ENCODE results near the gene RGP1. TPM values are rescaled to one million over a fixed set of nuclear protein-coding genes. Genes with fewer than 3 reads are reported as not detected.

The RGP1 gene
- total RNA-seq, 6 experiments from 2014 or later: 9.5 to 13.0 (median 11.4) TPM

DNA sequence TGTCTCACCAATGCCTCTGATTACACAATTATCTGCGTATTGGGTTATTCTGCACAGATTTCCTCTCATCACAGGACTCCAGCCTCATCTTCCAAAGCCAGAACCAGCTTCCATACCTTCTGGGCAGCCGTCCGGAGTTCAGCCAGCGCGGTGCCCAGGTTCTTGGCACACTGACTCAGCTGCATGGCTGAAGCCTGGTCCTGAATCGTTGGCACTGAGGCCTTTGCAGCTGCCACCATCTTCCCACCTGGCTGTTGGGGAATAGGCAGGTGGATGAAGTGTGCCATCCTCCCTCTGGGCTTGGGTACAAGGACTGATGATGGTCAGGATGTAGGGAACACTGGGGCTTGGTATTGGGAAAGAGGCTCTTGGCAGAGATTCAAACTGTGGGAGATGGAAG lies 35.0 kb upstream of the RGP1 start:
- H3K4me3 ChIP-seq: no peak overlapping the region
- intact Hi-C loops (cut with DNase I): no loop called here
- H3K4me1 ChIP-seq: no peaks in the 10 kb centered on the region
- ATAC-seq (peak in 3 of 4 donors; percentile 24 to 57 (median 41)), DNase-seq (no peak)
- H3K36me3 ChIP-seq: peaks cover 51 to 98% (median 73%) of the 10 kb centered on the region in 4 donors
- TF ChIP-seq POLR2A (IDR thresholded peaks at IDR 0.05): no peak
- TF ChIP-seq, protein P1, sequence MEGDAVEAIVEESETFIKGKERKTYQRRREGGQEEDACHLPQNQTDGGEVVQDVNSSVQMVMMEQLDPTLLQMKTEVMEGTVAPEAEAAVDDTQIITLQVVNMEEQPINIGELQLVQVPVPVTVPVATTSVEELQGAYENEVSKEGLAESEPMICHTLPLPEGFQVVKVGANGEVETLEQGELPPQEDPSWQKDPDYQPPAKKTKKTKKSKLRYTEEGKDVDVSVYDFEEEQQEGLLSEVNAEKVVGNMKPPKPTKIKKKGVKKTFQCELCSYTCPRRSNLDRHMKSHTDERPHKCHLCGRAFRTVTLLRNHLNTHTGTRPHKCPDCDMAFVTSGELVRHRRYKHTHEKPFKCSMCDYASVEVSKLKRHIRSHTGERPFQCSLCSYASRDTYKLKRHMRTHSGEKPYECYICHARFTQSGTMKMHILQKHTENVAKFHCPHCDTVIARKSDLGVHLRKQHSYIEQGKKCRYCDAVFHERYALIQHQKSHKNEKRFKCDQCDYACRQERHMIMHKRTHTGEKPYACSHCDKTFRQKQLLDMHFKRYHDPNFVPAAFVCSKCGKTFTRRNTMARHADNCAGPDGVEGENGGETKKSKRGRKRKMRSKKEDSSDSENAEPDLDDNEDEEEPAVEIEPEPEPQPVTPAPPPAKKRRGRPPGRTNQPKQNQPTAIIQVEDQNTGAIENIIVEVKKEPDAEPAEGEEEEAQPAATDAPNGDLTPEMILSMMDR (IDR thresholded peaks at IDR 0.05): no peak
- no peak overlapping the region for H3K27ac ChIP-seq
- no peaks in the 10 kb centered on the region for H3K9me3 ChIP-seq
- no peaks in the 10 kb centered on the region for H3K27me3 ChIP-seq
- WGBS (ENCODE audit: insufficient coverage, low coverage, low lambda C conversion rate, missing lambda C conversion rate): no CpG with 5 or more reads among the region's 6 CpGs

DNA sequence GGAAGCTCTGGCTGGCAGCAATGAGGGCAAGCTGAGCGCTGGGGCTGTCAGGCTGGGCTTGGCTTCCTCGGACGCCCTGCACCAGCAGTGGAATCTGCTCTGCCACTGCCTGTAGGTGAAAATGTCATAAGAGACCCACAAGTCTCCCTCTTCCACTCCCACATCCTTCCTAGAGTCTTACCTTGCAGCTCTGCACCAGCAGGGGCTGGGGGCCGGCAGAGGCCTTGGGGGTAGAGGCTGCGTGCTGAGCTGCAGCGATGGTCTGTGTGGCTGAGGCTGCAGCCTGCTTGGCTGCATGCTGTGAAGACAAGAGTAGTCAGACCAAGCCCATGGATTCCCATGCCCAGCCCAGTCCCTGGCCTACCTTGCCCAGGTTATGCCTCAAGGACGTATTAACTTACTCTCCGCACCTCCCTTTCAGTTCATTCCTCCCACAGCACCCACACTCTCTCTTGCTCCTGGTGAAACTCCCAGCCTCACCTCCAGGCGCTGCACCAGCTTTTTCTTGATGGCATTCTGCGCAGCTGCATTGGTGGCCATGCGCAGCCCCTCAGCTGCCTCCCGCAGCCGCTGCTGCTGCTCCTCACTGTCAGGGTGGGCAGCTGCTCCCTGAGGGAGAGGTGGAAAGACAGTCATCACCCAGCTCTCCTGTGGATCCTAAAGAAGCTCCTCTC lies 34.4 kb upstream of the RGP1 start:
- no peak for DNase-seq
- ATAC-seq: peak in 1 of 4 donors; percentile 3
- no peak overlapping the region for H3K27ac ChIP-seq
- H3K4me3 ChIP-seq: no peak overlapping the region
- H3K36me3 ChIP-seq: peaks cover 57 to 100% (median 77%) of the 10 kb centered on the region in 4 donors
- TF ChIP-seq, protein P1 (IDR thresholded peaks at IDR 0.05): no peak
- TF ChIP-seq POLR2A (IDR thresholded peaks at IDR 0.05): no peak
- no peaks in the 10 kb centered on the region for H3K27me3 ChIP-seq
- H3K4me1 ChIP-seq: no peaks in the 10 kb centered on the region
- H3K9me3 ChIP-seq: no peaks in the 10 kb centered on the region
- intact Hi-C loops (cut with DNase I): no loop called here
- 100% methylated on average over 6 of the region's 13 CpGs for WGBS (ENCODE audit: insufficient coverage, low coverage, low lambda C conversion rate, missing lambda C conversion rate)

DNA sequence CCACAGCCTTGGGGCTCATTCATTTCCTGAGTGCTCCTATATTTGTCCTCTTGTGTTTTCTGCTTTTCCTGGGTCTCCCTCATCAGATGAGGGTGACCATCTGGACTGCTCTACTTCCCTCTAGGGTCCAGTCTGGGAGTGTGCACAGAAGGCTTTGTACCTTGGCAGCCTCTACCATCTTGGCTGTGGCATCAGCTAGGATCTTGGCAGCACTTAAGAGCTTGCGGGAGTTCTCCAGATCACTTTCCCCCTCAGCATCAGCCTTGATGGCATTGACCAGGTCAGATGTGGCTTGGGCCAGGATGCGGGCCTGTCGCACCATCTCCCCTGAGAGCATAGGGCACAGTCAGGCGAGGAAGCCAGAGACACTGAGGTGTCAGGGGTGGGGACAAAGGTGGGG lies 32.9 kb upstream of the RGP1 start:
- DNase-seq (no peak), ATAC-seq (no peak)
- Histone ChIP-seq H3K4me3 (no peak overlapping the region), H3K27ac (no peak overlapping the region), H3K36me3 (peaks cover 66 to 100% (median 83%) of the 10 kb centered on the region in 4 donors), H3K9me3 (no peaks in the 10 kb centered on the region), H3K27me3 (no peaks in the 10 kb centered on the region), H3K4me1 (no peaks in the 10 kb centered on the region)
- intact Hi-C loops (cut with DNase I): no loop called here
- TF ChIP-seq POLR2A (IDR thresholded peaks at IDR 0.05): no peak
- TF ChIP-seq, protein P1 (IDR thresholded peaks at IDR 0.05): no peak
- 50% methylated on average over 1 of the region's 4 CpGs for WGBS (ENCODE audit: insufficient coverage, low coverage, low lambda C conversion rate, missing lambda C conversion rate)

DNA sequence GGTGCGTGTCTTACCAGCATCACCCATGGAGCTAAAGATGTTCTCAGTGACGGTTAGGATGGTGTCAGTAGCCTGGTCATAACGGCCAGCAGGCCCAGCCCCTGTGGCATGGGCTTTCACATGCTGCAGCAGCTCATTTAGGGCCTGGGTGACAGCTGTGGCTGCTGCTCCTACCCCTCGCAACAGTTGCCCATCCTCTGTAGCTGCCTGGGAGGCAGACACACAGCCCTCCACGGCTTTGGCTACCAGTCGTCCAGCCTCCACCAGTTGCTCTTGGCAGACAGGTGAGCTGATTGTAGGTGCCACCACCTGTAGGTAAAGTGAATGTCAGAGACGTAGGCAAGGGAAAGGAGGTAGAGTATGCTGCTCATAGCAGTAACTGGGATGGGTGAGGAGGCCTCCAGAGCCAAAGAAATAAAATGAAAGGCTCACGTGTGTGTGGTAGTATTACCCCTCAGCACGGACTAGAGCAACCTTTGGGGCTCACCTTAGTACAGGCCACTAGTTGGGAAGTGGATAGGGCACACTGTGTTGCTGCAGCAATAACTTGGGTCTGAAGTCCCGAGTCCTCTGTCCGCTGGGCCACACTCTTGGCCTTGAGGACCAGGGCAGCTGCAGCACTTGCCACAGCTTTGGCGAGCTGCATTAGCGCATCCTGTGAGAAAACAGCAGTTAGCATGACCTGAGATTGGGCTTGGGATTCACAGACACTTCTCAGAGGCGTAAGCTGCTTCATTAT lies 31.8 kb upstream of the RGP1 start:
- ATAC-seq (no peak), DNase-seq (no peak)
- WGBS (ENCODE audit: insufficient coverage, low coverage, low lambda C conversion rate, missing lambda C conversion rate): 70% methylated on average over 4 of the region's 14 CpGs
- Histone ChIP-seq H3K36me3 (peaks cover 62 to 100% (median 85%) of the 10 kb centered on the region in 4 donors), H3K4me3 (no peak overlapping the region), H3K27me3 (no peaks in the 10 kb centered on the region), H3K4me1 (no peaks in the 10 kb centered on the region), H3K27ac (no peak overlapping the region), H3K9me3 (no peaks in the 10 kb centered on the region)
- TF ChIP-seq, protein P1 (IDR thresholded peaks at IDR 0.05): no peak
- no peak for TF ChIP-seq POLR2A (IDR thresholded peaks at IDR 0.05)
- intact Hi-C loops (cut with DNase I): no loop called here
